Stimulated activated naive CD4-positive, alpha-beta T cell treated with Interleukin-2 at 50 U/mL for 16 hours (primary cell): Measurements from ENCODE around the gene FCRL5.
A peak's percentile ranks its signal among the peaks of the same experiment; 100 is the strongest.

ENCODE experiments used
- DNase-seq: peaks from one replicate; lab custom pipeline; 2025; lab: John Stamatoyannopoulos, UW

FCRL5 gene

GRCh38 chr1:157523774-157524493 is 28.4 kb downstream of the FCRL5 start:
- DNase-seq: no peak

GRCh38 chr1:157521056-157521455 is 31.3 kb downstream of the FCRL5 start:
- no peak for DNase-seq

DNA sequence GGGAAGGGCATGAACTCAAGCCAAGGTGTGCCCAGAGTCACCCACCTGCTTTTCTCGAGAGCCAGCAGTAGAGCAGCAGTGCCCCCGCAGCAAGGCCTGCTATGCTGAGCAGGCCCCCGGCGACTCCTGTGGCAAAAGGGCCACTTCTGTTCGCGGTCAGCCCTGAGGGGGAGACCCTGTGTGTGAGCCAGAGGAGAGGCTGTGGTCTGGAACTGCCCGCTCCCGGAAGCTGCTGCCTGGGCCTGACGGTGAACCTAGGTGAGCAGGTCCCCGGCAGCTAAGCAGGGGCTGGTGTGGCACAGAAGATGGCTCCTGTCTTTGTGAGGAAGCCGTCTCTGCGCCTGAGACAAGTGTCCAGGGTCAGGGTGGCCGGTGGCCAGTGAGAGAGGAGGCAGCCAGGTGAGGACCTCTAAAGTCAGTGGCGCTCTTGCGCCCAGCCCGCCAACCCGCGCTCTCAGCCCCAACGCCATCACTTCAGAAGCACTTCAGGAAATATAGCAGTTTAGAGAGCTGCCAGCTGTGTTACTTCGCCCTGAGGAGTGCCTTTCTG is 31.9 kb downstream of the FCRL5 start:
- no peak for DNase-seq

GRCh38 chr1:157519451-157519850 is 32.9 kb downstream of the FCRL5 start:
- no peak for DNase-seq

DNA sequence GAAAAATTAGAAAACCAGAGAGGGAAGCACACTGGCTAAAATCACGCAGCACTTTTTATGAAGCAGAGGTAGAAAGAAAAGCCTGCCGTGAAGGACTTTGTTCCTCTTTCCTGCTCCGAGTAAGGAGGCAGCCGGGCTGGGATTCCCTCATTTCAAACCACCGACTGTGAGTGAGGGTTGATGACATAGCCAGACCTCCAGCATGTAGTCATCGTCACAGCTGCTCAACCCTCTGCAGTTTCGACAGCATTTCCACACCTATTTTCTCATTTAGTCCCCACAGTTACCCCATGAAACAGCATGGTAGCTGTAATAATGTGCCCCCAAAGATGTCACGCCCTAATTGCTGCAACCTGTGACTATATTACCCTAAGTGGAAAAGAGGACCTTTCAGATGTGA is 35.3 kb downstream of the FCRL5 start:
- no peak for DNase-seq

DNA sequence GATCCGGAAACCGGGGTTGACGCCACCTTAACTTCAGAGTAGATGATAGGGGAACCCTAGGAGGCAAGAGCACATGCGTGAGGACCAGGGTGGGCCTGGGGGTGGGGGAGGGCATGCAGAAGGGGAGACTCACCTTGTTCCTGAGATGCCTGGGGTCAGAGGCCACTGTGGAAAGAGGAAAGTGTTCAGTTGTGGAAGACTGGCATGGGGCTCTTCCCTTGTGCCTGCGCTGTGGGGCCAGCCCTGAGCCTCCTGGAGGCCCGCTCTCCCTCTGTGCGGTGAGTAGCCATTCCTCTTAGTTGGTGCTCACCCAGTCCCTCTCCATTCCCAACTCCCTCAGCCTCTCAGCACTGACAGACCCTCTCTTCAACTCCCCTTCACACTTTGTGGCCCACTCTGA is 36.6 kb downstream of the FCRL5 start:
- DNase-seq: no peak

GRCh38 chr1:157515141-157515540 is 37.2 kb downstream of the FCRL5 start:
- no peak for DNase-seq

DNA sequence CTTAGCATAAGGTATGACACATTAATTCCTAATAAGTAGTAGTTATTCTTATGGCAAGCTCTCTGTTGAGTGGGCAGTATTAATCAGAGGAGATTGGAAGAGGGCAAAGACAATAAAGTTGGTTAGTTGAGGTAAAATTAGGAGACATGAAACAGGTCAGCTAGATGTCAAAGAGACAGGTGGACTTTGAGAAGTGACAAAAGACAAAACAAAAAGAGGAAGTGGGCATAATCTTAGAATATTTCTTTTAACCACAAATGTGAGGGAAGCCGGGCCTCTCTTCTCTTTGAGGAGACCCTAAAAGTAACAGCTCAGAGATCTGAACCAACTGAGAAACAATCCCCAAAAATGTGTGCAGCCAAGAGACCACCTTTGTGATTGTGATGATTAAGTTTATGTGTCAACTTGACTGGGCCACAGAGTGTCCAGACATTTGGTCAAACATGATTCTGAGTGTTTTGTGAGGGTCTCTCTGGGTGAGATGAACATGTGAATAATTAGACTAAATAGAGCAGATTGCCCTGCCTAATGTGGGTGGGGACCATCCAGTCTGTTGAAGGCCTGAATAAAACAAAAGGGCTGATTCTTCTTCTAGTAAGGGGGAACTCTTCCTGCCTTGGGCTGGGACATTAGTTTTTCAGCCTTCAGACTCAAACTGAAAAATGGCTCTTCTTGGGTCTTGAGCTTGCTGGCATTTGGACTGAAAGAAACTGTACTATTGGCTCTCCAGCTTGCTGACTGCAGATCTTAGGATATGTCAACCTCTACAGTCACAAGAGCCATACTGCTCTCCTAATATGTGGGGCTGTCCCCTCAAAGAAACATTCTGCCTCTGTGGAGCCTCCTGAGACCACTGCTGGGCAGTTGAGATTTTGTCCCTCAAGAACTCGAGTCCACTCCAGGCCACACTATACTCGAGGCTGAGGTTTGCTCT is 40.0 kb downstream of the FCRL5 start:
- DNase-seq: no peak

DNA sequence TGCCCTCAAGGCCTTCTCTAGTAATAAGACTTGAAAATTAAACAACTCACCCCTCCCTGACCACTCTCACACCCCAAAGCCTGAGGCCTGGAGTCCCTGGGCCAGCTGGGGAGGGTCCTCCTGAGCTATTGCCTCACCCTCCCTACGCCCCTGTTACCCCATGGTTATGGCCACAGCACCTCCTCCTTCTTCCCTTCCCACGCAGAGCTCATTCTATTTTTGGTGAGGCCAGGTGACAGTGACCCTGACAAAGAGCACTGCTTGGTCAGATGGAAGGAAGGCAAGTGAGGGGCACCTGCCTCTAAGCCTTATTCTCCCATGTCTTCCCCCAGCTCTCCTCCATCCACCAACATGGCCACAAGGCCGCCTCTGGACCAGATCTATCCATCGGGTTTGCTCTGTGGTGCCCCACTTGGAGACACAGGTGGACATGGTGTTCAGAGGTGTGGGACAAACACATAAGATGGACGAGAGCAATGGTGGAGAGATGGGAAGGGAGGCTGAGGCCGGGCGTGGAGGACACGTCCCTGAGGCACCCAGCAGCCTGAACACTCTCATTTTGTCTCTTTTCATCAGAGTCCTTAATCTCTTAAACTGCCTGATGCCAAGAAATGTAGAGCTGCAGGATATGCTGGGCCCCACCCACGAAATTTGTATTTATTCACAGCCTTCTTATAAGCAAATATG is 42.6 kb downstream of the FCRL5 start:
- DNase-seq: no peak

DNA sequence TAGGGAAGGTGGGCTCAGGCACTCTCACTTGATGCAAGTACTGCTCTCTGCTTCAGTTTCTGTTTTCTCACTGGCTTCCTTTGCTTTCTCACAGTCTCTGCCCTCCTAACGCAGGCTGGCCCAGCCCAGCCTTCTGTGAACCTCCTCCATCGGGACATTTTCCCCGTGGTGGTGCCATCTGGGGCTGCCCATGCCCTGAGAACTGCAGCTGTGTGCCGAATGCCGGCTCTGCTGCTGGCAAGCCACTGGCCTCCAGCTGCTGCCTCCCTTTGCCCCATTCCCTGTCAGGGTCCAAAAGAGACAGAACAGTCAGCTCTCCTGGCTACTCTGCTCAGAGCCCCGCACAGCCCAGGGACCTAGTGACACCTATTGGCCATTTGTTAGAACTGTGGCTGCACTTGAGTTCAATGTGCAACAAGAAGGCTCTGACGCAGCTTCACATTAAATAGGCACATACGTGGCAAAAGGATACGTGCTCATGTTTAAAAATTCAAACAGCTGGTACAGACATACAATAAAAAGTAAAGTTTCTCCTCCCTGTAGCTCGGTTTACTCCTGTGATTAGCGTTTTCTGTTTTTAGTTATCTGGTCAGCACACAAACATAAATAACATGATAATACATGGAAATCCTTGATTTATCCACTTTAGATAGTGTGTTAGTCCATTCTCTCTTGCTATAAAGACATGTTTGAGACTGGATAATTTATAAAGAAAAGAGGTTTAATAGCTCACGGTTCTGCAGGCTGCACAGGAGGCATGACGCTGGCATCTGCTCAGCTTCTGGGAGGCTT is 46.6 kb downstream of the FCRL5 start:
- DNase-seq: no peak

DNA sequence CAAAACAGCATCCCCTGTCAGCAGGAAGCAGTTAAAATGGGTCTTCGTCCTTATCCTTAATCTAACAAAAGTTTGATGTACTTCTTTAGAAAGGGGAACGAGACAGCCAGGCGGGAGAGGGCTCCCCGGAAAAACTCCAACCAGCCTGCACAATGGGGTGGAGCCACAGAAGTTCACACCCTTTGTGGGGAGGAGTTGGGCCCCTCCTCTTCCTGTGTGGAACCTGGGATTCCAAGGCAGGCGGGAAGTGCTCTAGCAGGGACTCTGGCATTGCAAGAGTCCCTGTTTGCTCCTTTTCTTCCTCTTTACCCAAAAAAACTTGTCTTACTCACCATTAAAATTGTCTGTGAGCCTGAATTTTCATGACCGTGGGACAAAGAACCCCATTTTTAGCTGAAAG is 47.7 kb downstream of the FCRL5 start:
- DNase-seq: no peak

DNA sequence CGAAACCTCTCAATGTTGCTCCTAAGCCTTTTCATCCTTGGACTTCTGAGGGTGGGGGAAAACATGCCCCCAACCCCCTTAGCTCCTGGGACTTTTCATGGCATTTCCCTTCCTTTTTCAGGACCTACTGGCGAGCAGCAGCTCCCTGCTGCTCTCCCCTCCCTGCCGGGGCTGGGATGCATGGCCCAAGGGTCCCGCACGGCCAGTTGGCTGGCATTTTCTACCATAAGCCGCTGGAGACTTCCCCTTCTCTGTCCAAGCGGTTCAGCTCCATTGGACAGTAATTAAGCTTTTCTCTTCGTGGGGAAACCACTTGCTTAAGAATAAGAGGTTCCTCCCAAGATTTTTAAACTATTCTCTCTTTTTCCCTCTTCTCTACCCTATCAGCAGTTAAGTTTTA is 52.8 kb downstream of the FCRL5 start:
- no peak for DNase-seq

GRCh38 chr1:157498736-157499090 is 53.6 kb downstream of the FCRL5 start:
- no peak for DNase-seq

- no peak for DNase-seq
Measured at GRCh38 chr1:157497987-157498735, 54.2 kb downstream of the FCRL5 start.

GRCh38 chr1:157497284-157497683 is 55.0 kb downstream of the FCRL5 start:
- no peak for DNase-seq

GRCh38 chr1:157496121-157496526 is 56.2 kb downstream of the FCRL5 start:
- no peak for DNase-seq

DNA sequence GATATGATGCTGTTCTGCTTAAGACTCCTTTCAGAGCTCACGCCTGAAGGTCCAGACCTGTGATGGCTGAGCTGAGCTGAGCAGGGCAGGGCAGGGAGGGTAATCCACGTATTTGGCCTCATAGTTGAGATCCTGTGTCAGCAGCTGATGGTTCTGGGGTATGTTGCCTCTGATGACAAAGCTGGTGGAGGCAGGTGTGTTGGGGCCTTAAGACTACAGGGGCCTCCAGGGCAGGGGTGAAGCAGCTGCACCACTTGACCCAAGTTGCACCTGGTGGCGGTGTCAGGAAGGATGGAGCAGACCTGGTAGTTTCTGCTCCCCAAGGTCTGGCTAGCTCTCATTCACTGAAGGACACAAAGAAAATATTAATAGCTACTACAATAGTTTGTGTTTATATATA is 57.0 kb downstream of the FCRL5 start:
- no peak for DNase-seq

DNA sequence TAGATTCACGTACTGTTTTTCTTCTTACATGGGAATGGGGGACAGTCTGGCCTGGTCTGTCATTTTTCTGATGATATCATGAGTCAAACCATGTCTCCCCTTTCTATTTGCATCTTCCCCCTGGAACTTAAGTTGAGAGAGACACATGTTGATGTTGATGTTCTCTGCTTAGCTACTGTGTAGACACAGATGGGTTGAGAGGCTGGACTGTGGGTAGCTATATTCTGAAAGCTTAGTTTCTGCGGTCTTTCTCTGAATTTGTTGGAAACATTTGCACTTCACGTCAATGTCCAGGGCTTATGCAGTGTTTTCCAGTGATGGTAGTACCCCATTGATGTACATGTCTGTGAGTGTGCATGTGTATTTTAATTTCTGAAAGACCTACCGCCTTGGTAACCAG is 58.2 kb downstream of the FCRL5 start:
- DNase-seq: no peak

GRCh38 chr1:157490467-157491165 is 61.7 kb downstream of the FCRL5 start:
- DNase-seq: peak; percentile 11

- no peak for DNase-seq
Measured at GRCh38 chr1:157488156-157488555, 64.2 kb downstream of the FCRL5 start.
